GM21576 (cell line): Measurements from ENCODE around the gene DPYSL5.
"Not testable (repeated sequence)": the region's sequence is repeated elsewhere in the genome, so short reads cannot be mapped to it uniquely, and the experiment has no call there.

Experiments
- ATAC-seq: cut with Tn5 transposase; IDR thresholded peaks from one replicate; pipeline ENCODE4 v1.9.1; 2021; ENCODE audit warnings: mild to moderate bottlenecking, moderate library complexity; ENCODE audit not compliant: unreplicated experiment

The DPYSL5 gene

GRCh38 chr2:26847655-26848335, at the start of gene DPYSL5:
Gene DPYSL5 (plus strand): TSS chr2:26848132. CDS start chr2:26898500, 50,368 bp downstream.
- no peak for ATAC-seq

- no peak for ATAC-seq
These were observed 46.6 kb upstream of the DPYSL5 start for GRCh38 chr2:26801328-26801727.

- no peak for ATAC-seq
These were observed 46.1 kb upstream of the DPYSL5 start for GRCh38 chr2:26801796-26802195.

GRCh38 chr2:26805241-26805676, 42.7 kb upstream of the DPYSL5 start:
- no peak for ATAC-seq

GRCh38 chr2:26807788-26808460, 40.0 kb upstream of the DPYSL5 start:
- no peak for ATAC-seq

GRCh38 chr2:26809211-26809610, 38.7 kb upstream of the DPYSL5 start:
- ATAC-seq, result no peak

- ATAC-seq, result no peak
These were observed 37.9 kb upstream of the DPYSL5 start for GRCh38 chr2:26809876-26810577.

- no peak for ATAC-seq
These were observed 36.7 kb upstream of the DPYSL5 start for GRCh38 chr2:26811261-26811660.

GRCh38 chr2:26811791-26812694, 35.9 kb upstream of the DPYSL5 start:
- ATAC-seq, result no peak

- no peak for ATAC-seq
These were observed 35.2 kb upstream of the DPYSL5 start for GRCh38 chr2:26812731-26813130.

- not testable (repeated sequence) for ATAC-seq
These were observed 33.7 kb upstream of the DPYSL5 start for GRCh38 chr2:26814072-26814765.

- ATAC-seq, result no peak
These were observed 31.0 kb upstream of the DPYSL5 start for GRCh38 chr2:26816893-26817292.

GRCh38 chr2:26818255-26818654, 29.7 kb upstream of the DPYSL5 start:
- no peak for ATAC-seq

GRCh38 chr2:26818972-26819371, 29.0 kb upstream of the DPYSL5 start:
- ATAC-seq, result no peak

- no peak for ATAC-seq
These were observed 27.0 kb upstream of the DPYSL5 start for GRCh38 chr2:26820932-26821331.

- ATAC-seq, result no peak
These were observed 25.1 kb upstream of the DPYSL5 start for GRCh38 chr2:26822877-26823276.

- no peak for ATAC-seq
These were observed 9.6 kb upstream of the DPYSL5 start for GRCh38 chr2:26838121-26838906.

- no peak for ATAC-seq
These were observed 6.9 kb upstream of the DPYSL5 start for GRCh38 chr2:26840937-26841610.

- ATAC-seq, result no peak
These were observed 4.9 kb upstream of the DPYSL5 start for GRCh38 chr2:26843041-26843440.
